GM21528 (cell line): ENCODE measurements around the gene CTSZ.
"Not testable (repeated sequence)": the region's sequence is repeated elsewhere in the genome, so short reads cannot be mapped to it uniquely, and the experiment has no call there.

Source experiments
- ATAC-seq: cut with Tn5 transposase; IDR thresholded peaks from one replicate; pipeline ENCODE4 v1.9.1; 2021; ENCODE audit warnings: mild to moderate bottlenecking, moderate library complexity; ENCODE audit not compliant: unreplicated experiment, low FRiP score

CTSZ gene

DNA sequence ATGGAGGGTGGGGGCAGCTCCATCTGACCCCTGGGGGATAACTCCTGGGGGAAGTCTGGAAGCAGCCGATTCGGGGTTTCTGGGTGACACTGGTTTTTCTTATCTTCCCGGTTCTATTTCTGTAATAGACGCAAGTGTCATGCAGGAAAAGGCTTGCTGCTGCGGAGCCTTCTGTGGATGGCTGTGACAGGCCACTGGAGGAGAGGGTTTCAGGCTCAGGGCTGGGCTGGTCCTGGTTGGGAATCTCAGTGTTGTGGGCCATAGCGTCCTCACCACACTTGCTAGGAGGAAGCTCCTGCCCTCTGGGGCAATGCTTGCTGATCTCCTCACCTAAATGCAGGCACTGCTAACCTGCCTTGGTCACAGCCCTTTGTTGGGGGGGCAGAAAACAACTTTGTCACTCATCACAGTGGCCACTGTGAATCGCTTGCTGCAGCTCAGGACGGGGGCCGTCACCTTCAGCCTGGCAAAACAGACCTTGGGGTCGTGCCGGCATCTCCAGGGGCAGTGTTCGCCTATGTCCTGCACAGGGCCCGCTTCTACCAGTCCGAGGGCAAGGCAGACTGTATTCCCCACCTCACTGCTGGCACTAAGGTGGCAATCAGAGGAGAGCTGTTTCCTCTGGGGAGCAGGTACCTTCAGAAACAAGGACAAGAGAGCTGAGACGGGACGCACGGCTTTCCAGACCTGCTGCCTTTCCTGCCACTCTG is 7.8 kb upstream of the CTSZ start:
- ATAC-seq, result no peak

DNA sequence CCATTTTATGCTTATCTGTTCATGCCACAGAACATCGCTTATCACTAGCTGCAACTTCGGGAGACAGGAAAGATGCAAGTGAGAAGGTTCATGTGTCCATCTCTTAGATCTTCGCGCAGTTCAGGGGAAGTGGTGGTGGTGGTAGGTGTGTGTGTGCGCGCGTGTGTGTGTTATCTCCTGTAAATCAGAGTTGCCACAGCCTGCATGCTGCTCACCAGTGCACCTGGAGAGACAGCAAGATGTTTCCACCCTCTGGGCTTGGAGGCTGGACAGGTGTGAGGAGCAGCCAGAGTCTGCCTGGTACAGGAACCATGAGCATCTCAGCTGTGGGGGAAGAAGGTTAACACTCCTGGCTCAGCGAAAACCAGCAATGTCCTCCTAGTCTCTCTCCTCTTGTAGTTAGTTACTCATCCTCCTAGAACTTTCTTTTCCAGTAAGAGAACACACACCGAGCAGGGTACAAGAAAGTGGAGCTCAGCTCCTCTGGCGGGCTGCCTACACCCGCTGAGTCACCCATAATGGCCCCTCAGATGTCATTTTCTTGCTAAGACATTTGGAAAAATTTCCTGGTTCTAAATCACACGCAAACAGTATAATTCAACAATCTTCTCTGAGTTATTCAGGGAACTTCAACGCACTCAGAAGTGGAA is 7.0 kb upstream of the CTSZ start:
- no peak for ATAC-seq

DNA sequence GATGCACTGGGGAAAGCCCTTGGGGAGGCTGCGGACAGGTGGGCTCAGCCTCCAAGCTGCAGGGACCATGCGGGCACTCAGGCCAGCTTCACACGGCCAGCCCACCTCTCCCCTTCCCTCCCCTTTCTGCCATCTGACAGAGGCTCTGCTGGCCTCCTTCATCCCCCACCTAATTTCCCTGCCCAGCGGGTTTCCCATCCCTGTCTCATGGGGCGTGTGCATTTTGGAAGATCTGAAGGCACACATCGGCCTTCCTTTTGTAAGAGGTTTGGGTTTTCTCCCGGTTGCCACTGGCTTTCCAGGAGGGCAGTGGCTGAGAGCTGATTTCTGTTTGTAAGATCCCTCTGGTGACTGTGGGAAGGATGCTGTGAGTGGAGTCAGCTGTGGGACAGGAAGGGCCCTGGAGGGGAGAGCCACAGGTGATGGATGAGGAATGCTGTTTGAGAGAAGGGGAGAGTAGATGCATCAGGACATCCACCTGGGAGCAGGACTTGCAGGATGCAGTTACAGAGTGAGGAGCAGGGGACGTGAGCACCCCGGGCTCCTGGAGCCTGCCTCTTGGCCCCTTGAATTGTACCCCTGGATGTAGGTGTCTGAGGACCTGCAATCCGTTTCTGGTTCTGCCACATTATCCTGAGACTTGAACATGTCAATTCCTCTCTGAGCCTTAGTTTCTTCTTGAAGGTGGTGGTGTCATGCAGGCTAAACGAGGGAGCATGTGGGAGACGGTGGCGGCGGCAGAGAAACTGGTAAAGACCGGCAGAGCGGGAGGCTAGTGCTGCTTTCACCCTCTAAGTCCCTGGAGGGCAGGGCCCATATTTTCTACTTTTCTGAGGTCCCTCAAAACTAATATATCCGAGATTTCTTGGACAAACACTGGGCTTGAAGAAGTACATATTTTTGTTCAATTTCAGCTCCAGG is 6.2 kb upstream of the CTSZ start:
- ATAC-seq, result no peak

DNA sequence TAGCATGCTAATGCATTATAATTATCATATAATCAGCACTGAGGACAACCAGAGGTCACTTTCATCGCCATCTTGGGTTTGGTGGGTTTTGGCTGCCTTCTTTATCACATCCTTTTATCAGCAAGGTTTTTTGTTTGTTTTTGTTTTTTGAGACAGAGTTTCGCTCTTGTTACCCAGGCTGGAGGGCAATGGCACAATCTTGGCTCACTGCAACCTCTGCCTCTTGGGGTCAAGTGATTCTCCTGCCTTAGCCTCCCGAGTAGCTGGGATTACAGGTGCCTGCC is 4.8 kb upstream of the CTSZ start:
- not testable (repeated sequence) for ATAC-seq

DNA sequence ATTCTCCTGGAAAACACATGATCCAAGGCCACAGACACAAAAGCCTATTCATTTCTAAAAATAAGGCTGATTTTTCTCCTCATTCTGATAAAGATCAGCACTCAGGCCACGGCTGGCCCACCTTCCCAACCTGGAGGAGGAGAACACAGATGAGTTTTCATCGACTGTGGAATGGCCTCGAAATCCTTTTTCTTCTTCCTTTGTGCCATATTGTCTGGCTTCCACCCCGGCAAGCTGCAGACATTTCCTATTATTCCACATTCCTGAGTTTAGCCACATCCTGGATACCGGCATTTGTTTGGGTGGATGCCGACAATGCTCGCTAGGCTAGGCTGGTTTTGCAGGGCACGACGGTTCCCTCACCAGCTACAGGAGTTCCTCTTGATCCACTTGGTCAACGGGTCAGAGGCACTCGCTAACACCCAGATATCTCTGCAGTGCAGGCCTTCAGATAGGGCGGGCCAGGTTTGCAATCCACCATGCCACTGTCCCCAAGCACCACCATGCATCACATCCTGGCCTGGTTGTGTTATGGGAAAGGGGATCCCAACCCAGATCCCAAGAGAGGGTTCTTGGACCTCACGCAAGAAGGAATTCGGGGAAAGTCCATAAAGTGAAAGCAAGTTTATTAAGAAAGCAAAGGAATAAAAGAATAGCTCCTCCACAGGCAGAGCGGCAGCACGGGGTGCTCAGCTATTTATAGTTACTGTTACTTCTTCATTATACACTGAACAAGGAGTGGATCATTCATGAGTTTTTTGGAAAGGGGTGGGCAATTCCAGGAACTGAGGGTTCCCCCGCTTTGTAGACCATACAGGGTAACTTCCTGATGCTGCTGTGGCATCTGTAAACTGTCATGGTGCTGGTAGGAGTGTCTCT is 4.2 kb upstream of the CTSZ start:
- no peak for ATAC-seq

DNA sequence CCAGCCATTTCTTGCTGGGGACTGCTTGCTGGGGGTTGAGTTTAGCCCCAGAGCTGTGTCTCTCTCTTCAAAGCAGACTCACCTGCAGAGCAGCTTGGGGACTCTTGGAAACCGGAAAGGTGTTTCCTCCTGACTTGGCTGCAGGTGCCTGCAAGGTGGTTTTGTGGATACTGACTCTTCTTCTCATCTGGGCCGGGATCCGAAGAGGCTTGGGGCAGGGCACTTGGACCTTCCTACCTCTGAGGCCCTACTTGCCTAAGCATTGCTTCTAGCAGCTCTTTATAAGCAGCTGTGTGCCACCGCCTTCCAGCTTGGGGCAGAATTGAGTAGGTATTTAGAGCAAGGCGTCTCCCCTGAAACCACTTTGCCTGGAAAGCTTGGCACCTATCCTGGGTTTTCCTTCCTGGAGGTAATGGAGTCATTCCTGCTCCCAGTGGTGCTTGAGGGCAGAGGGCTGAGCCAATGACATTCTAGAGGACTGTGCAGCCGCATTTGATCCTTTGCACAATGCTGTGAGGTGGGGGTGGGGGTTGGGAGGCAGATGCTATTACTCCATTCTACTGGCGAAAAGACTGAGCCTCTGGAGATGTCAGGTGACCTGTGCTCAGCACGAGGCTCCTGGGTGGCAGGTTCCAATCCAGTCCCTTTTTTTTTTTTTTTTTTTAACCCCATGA is 3.4 kb upstream of the CTSZ start:
- ATAC-seq, result no peak

DNA sequence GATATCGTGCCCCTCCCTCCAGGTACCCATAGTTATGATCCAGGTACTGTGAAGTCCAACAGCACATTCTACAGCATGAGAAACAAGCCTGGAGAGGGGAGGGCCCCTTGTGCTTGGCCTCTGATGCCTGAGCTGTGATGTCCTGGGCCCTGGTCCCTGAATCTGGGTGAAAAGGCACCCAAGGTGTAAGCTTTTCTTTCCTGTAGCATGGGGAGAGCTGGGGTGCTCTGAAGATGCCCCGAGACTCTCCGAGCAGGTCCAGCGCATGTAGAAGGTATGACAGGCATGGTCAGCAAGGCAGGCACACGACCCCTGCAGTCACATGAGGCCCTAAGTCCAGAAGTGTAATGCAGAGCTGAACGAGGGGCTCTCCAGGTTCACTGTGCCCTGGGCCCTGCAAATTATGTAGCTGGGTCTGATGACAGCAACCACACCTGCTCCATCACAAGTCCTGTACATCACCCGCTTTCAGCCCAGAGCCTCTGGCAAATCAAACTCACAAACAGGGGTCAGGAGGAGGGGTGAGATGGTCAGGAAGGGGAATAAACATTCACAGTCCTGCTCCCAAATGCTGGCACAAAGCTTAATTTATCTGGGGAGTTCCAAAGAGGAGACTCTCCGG is 1.8 kb upstream of the CTSZ start:
- ATAC-seq, result no peak

DNA sequence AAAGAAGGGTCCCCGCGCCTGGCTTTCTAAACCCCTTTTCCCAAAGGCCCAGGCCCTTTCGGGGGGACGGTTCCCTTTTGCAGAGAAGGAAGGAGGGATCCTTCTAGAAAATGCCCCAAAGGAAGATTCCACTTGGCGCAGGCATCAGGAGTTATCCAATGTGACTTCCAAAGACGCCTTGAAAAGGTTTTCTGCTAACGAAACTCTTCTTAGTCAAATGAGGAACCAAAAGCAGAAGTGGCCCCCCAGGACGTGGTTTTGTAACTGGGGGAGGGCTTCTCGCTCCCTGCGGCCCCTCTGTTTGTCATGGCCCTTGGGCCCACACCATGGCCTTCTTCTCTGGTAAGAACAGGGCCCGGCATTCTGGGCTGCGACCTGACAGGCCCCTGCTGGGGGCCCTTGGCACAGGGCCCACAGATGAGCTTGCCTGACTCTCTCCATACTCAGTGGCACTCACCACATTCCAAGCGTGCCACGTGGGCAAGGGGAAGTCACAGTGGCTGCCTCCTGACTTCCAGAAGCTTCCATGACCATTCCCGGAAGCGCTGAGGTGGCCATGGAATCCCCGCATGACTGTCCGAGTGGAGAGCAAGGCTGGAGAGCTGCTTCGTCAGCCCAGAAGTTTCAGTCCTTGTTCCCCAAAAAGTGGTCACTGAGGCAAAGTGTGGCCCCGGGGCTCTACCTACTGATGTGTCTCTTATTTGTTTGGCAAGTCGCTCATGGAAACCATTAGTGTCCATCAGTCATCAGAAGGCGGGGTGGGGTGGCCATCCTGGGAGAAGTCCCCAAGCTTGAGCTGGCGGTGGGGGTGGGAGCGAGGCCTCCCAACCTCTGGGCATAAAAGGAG is 834 bp upstream of the CTSZ start:
- peak; percentile 44 for ATAC-seq

DNA sequence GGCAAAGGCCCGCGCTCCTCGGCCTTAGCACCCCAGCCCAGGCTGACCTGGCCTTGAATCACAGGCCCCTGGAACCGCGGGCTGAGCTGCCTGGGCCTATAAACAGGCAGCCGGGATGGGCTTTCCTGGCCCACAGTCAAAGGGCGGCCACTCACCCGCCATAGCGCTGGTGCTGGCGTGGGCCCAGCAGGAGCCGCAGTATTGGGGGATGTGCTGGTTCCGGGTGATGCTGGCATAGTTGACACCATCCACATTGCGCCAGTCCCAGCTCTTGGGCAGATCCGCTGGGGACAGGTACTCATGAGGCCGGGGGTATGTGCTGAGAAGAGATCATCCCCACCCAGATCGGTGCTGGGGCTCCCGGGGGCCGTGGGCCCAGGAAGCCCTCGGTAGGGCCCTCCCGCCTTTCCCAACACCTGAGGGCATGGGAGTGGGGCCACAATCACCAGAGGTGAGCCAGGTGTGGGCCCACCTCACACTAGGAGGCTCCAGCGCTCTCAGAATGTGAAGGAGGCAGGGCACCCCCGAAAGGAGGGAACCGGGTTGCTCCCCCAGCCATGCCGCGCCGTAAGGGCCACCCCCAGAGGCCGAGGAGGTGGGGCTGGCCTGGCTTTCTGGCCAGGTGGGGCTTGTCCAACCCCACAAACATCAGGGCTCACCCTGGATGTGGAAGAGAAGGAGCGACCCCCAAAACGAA is 739 bp downstream of the CTSZ start:
- no peak for ATAC-seq

DNA sequence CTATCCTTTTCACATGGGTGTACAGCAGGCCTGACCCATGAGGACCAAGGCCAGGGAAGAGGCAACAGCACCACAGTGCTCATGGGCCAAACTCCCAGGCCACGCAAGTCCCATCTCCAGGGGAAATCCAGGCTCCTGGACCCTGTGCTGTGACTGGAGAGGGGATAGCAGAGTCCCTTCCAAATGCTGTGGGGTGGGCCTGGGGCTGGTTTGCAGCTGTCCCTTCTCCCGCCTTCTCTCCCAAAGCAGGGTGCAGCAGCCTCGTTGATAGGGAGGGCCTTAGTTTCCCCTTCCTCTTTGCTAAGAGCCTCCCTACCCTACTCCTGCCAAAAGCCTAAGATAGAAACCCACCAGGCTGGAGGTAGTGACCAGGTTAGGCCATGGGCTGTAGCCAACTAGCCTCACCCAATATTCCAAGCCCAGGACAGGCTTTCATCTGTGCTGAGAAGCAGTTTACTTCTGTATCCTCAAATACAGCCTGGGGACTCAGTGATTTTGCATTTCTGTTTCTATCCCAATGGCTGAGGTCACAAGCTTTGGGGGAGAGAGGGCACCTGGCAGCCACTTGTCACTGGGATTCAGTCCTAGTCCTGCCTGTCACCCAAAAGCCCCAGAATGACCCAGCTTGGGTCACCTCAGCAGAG is 1.4 kb downstream of the CTSZ start:
- ATAC-seq, result no peak

DNA sequence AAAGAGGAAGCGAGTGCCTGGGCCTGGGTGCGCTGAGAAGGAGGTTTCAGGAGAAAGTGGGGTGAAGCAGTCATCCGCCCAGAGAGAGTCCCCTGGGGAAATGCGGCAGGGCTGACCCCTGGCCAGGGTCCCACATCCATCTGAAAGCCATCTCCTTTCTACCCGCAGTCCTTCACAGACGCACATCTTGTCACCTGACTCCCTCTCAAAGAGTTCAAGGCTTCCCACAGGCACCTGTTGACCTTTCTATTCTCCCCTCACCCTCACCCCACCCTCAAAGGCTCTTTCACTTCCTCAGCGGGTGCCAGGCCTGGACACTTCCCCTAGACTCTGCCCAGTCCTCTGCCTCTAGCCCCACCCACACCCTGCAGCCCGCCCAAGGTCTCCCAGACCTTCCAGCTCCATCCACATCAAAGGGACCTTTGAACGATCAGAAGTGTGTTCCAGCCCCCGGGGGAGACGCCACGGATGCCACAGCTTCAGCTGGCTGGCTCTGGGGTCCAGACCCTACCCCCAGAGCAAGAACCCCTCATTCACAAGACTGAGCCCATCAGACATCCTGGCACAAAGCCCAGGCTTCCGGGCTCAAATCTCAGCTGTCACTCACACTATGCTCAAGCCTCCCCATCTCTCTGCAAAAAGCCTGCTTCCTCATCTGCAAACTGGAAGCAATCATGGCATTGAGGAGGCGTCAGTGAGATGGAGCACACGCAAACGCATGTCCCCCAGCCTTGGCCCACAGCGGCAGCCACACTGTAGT is 2.1 kb downstream of the CTSZ start:
- peak; percentile 61 for ATAC-seq

DNA sequence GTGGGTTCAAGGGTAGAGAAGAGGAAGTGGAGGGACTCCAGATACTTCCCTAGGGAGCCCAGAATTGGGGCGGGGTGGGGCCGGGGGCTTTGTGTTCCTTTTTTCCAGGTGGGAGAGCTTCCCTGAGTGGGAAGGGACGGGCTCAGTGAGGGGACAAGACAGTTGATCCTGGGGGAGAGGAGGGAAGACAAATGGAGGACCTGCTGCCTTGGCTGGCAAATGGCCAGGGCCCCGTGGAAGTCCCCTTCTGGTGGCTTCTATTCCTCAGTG is 2.6 kb downstream of the CTSZ start:
- ATAC-seq, result no peak

DNA sequence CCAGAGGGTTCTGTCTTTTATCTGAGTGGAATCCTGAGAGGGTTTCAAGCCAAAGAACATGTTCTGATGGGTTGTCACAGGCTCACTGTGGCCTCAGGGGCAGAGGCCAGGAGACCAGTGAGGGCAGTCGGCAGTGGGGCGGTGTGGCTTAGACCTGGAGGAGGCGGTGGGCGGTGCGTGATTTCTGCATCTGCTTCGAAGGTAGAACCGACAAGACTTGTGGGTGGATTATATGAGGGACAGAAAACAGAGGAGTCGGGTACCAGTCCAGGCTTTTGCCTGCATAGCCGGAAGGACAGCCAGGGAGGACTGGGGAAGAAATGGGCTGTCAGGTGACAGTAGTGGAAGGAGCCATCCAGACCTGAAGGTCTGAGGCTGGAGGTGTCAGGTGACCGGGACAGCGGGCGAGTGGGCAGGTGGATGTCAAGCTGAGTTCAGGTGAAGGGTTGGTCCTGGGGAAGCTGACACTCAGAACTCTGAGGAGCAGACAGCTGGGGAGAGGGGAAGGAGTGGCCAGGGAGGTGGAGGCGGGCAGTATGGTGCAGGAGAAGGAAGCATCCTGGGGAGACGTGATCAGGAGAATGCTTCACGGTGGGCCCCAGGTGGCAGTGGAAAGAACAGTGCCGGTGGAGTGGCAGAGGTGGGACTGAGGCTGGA is 3.1 kb downstream of the CTSZ start:
- ATAC-seq, result no peak

DNA sequence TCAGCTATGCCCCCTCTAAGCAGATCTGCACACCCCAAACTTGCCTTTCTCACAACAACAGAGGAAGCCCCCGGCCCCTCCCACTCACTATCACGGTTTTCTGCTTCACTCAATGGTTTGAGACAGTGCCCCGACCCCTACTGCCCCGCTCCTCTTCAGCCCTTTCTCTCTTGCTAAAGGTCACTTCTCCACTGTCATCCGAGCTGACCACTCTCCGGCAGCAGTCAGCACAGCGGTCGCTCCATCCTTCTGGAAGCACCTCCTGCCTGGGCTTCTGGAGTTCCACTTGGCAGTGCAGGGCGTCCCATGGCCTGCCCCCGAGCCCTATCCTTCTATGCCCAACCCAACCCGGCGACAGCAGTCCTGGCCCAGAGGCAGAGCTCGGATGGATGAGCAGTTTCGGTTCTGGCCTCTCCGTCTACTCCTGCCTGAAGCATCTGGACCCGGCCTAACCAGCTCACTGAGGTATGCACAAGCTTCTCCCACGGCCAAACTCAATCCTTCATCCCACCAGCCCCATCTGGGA is 4.1 kb downstream of the CTSZ start:
- no peak for ATAC-seq

DNA sequence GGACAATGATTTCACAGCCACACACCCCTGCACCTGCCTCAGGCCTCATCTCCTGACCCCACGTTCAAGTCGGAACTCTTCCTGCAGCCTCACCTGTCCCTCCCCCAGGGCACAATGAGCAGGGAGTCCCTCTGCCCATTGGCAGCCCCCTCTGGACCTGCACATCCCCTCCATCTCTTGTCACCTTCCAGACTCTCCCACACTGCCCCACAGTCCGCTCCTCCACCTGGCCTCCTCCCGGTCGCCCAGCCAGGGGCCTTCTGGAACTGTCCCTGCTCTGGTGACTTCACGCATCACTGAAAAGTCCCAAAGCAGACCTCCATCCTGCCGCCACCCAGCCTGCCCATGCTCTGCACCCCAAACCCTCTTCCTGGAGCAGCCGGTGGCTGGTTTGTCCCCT is 4.7 kb downstream of the CTSZ start:
- ATAC-seq, result no peak

DNA sequence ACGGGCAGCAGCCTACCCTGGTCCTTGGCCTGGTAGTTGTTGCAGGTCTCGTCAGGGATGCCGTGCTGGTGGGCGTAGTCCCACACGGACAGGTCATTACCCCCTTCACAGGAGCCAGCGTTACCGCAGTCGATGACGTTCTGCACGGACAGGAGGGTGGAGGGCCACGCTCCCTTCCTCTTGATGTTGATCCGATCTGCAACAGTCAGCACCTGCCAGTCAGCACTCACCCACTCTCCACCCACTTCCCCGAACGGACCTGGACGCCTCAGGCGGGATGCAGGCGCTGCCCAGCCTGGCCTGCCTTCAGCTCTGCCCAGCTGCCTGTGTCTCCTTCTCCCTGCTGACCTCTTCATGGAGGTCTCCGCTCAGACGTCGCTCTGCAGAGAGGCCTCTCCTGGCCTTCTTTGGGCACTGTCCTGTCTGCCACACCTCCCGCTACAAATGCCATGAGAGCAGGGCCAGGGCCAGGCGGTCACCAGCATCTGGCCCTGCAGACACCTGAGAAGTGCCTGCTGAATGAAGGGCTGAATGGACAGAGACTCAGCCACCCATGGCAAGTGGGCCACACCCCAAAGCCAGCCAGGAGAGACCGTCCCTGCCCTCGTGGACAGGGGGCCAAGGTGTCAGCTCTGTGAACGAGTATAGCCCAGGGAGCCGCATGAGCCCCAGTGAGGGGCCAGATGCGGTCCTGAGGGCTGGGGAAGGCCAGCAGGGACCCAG is 5.4 kb downstream of the CTSZ start:
- ATAC-seq, result no peak
